AG08395 (cell line): ENCODE data around the gene CBX3.
"Not testable (repeated sequence)": the region's sequence is repeated elsewhere in the genome, so short reads cannot be mapped to it uniquely, and the experiment has no call there.

Experiments
- DNase-seq: peaks from one replicate; pipeline ENCODE4 v3.0.0; 2012; ENCODE audit warnings: mixed read lengths, low spot score

The CBX3 gene

GRCh38 chr7:26170663-26171062 lies 30.9 kb upstream of the CBX3 start:
- no peak for DNase-seq

GRCh38 chr7:26171601-26172000 lies 29.9 kb upstream of the CBX3 start:
- no peak for DNase-seq

GRCh38 chr7:26172048-26172447 lies 29.5 kb upstream of the CBX3 start:
- no peak for DNase-seq

- not testable (repeated sequence) for DNase-seq
Measured at GRCh38 chr7:26175903-26176302, 25.6 kb upstream of the CBX3 start.

- DNase-seq = not testable (repeated sequence)
Measured at GRCh38 chr7:26176696-26177095, 24.8 kb upstream of the CBX3 start.

- not testable (repeated sequence) for DNase-seq
Measured at GRCh38 chr7:26177269-26177668, 24.3 kb upstream of the CBX3 start.

GRCh38 chr7:26178272-26178960 lies 23.1 kb upstream of the CBX3 start:
- no peak for DNase-seq

- DNase-seq = no peak
Measured at GRCh38 chr7:26179422-26179821, 22.1 kb upstream of the CBX3 start.

GRCh38 chr7:26179826-26180497 lies 21.6 kb upstream of the CBX3 start:
- DNase-seq = no peak

- no peak for DNase-seq
Measured at GRCh38 chr7:26180792-26181198, 20.8 kb upstream of the CBX3 start.

- DNase-seq = no peak
Measured at GRCh38 chr7:26181474-26182227, 19.9 kb upstream of the CBX3 start.

GRCh38 chr7:26182283-26182682 lies 19.3 kb upstream of the CBX3 start:
- no peak for DNase-seq

GRCh38 chr7:26182706-26183105 lies 18.8 kb upstream of the CBX3 start:
- no peak for DNase-seq

- DNase-seq = no peak
Measured at GRCh38 chr7:26183545-26184280, 17.8 kb upstream of the CBX3 start.

- DNase-seq = not testable (repeated sequence)
Measured at GRCh38 chr7:26184281-26185101, 17.1 kb upstream of the CBX3 start.

- DNase-seq = no peak
Measured at GRCh38 chr7:26185131-26185843, 16.3 kb upstream of the CBX3 start.

GRCh38 chr7:26185844-26186180 lies 15.7 kb upstream of the CBX3 start:
- DNase-seq = no peak

GRCh38 chr7:26186364-26187311 lies 14.9 kb upstream of the CBX3 start:
- no peak for DNase-seq

GRCh38 chr7:26187380-26188205 lies 14.0 kb upstream of the CBX3 start:
- no peak for DNase-seq
